Measurements from ENCODE around the gene COPS6.

DNA sequence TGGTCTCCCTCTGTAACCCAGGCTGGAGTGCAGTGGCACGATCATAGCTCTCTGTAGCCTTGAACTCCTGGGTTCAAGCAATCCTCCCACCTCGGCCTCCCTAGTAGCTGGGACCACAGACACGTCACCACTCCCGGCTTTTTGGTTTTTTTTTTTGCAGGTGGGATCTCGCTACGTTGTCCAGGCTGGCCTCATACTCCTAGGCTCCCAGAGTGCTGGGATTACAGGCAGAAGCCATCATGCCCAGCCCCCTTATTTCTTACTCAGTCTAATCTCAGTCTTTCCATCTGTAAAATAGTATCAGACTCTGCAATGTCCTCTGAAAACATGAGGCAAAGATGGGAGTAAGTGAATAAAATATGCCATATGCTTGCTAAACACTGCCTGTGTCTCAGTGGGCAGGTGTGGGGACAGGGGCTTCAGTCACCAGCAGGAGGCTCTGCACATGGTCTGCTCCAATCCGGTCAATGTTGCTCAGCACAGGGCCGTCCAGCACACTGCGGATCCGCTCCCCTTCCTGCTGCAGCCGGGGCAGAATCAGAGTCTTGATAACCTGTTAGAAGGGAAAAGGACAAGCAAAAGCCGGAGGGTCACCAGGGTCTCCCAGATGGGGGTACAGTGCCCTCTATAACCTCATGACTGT is 20.9 kb downstream of the COPS6 start:
- TF ChIP-seq POLR2A (IDR thresholded peaks at IDR 0.05) (no peak), POLR2AphosphoS5 (IDR thresholded peaks at IDR 0.05) (no peak)
- TF ChIP-seq, protein P1, sequence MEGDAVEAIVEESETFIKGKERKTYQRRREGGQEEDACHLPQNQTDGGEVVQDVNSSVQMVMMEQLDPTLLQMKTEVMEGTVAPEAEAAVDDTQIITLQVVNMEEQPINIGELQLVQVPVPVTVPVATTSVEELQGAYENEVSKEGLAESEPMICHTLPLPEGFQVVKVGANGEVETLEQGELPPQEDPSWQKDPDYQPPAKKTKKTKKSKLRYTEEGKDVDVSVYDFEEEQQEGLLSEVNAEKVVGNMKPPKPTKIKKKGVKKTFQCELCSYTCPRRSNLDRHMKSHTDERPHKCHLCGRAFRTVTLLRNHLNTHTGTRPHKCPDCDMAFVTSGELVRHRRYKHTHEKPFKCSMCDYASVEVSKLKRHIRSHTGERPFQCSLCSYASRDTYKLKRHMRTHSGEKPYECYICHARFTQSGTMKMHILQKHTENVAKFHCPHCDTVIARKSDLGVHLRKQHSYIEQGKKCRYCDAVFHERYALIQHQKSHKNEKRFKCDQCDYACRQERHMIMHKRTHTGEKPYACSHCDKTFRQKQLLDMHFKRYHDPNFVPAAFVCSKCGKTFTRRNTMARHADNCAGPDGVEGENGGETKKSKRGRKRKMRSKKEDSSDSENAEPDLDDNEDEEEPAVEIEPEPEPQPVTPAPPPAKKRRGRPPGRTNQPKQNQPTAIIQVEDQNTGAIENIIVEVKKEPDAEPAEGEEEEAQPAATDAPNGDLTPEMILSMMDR (IDR thresholded peaks at IDR 0.05 in 8 of 11, conservative IDR thresholded peaks at IDR 0.05 in 3 of 11): no peak
